Keratinocyte (primary cell): Measurements from ENCODE around the gene RPH3AL.
"Not testable (repeated sequence)": the region's sequence is repeated elsewhere in the genome, so short reads cannot be mapped to it uniquely, and the experiment has no call there.

Experiments
- CTCF ChIP-seq, 3 experiments: IDR thresholded peaks in 1 of 3; conservative IDR thresholded peaks in 1 of 3; optimal IDR thresholded peaks in 1 of 3; 2 replicates in 2 of 3; 3 replicates in 1 of 3; pipeline versions ENCODE3 to v1.5.1; 2011; ENCODE audit warnings: low read length in 3 of 3, mild to moderate bottlenecking in 3 of 3, moderate library complexity in 2 of 3, control low read depth in 1 of 3, inconsistent platforms in 1 of 3; ENCODE audit not compliant: insufficient read depth in 2 of 3; ENCODE audit errors: extremely low read depth in 1 of 3
- EZH2 ChIP-seq: IDR thresholded peaks from one replicate; pipeline ENCODE4 v1.6.1; 2012; ENCODE audit warnings: inconsistent platforms, mild to moderate bottlenecking, low read length, moderate library complexity

GRCh38 chr17:206484-206883 lies 146.1 kb downstream of the RPH3AL start:
- TF ChIP-seq CTCF (optimal IDR thresholded peaks at IDR 0.05 in 1 of 3, IDR thresholded peaks at IDR 0.05 in 1 of 3, conservative IDR thresholded peaks at IDR 0.05 in 1 of 3; ENCODE audit: extremely low read depth in 1 of 3, insufficient read depth in 2 of 3, low read length in 3 of 3); EZH2: not testable (repeated sequence)
